HG03571 (cell line): ENCODE data around the gene HIGD2B.
"Not testable (repeated sequence)": the region's sequence is repeated elsewhere in the genome, so short reads cannot be mapped to it uniquely, and the experiment has no call there.

Source experiments
- ATAC-seq: cut with Tn5 transposase; IDR thresholded peaks from one replicate; pipeline ENCODE4 v1.9.1; 2021; ENCODE audit not compliant: unreplicated experiment

HIGD2B gene

GRCh38 chr15:72685925-72686794 lies at the start of gene HIGD2B, which contains the start of gene BBS4:
HIGD2B (minus strand) TSS chr15:72686182; CDS start chr15:72676374, 9,808 bp downstream.
BBS4 (plus strand) TSS chr15:72686207; CDS start chr15:72686228, 21 bp downstream.
- peak; percentile 95 for ATAC-seq

GRCh38 chr15:72735111-72735510 lies 49.1 kb upstream of the HIGD2B start:
- ATAC-seq: no peak

- ATAC-seq: no peak
Observed at GRCh38 chr15:72733941-72734738, 48.2 kb upstream of the HIGD2B start.

- no peak for ATAC-seq
Observed at GRCh38 chr15:72732516-72732915, 46.5 kb upstream of the HIGD2B start.

GRCh38 chr15:72732086-72732485 lies 46.1 kb upstream of the HIGD2B start:
- no peak for ATAC-seq

- ATAC-seq: no peak
Observed at GRCh38 chr15:72728821-72729220, 42.8 kb upstream of the HIGD2B start.

- not testable (repeated sequence) for ATAC-seq
Observed at GRCh38 chr15:72728249-72728648, 42.3 kb upstream of the HIGD2B start.

- ATAC-seq: no peak
Observed at GRCh38 chr15:72727154-72727553, 41.2 kb upstream of the HIGD2B start.

GRCh38 chr15:72725851-72726250 lies 39.9 kb upstream of the HIGD2B start:
- ATAC-seq: not testable (repeated sequence)

GRCh38 chr15:72725446-72725845 lies 39.5 kb upstream of the HIGD2B start:
- ATAC-seq: no peak

GRCh38 chr15:72724028-72724427 lies 38.0 kb upstream of the HIGD2B start:
- no peak for ATAC-seq

- no peak for ATAC-seq
Observed at GRCh38 chr15:72722071-72722696, 36.2 kb upstream of the HIGD2B start.

GRCh38 chr15:72708551-72709303 lies 22.7 kb upstream of the HIGD2B start:
- ATAC-seq: not testable (repeated sequence)

GRCh38 chr15:72706266-72706665 lies 20.3 kb upstream of the HIGD2B start:
- no peak for ATAC-seq

GRCh38 chr15:72700076-72700475 lies 14.1 kb upstream of the HIGD2B start:
- ATAC-seq: no peak

GRCh38 chr15:72698938-72699337 lies 13.0 kb upstream of the HIGD2B start:
- ATAC-seq: no peak

- ATAC-seq: no peak
Observed at GRCh38 chr15:72690938-72691337, 5.0 kb upstream of the HIGD2B start.

GRCh38 chr15:72688697-72689096 lies 2.7 kb upstream of the HIGD2B start:
- ATAC-seq: no peak

- no peak for ATAC-seq
Observed at GRCh38 chr15:72685301-72685924, 569 bp downstream of the HIGD2B start.

- ATAC-seq: no peak
Observed at GRCh38 chr15:72682772-72683171, 3.2 kb downstream of the HIGD2B start.
